ENCODE data around the gene NMNAT3.

The NMNAT3 gene

GRCh38 chr3:139523166-139523565, 154.6 kb downstream of the NMNAT3 start:
- no peak for DNase-seq (ENCODE audit: low read depth in 2 of 2, low spot score in 1 of 2)

DNA sequence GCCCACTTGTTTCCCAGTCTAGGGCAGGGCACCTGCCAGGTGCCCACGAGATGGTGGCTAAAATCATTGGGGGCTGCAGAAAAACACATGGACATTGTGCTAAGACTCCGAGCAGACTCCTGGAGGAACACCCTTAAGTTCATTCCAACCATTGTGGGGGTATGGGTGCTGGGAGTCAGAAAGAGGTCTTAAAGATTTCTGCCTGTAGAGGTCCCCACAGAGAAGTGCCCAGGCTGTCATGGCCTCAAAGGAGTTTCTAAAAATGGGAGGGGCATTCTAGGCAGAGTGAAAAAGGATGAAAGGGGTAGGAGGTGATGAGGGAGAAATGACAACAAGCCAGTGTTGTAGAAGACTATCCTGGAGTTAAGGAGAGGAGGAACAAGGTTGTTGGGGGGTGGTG, 155.4 kb downstream of the NMNAT3 start:
- DNase-seq (ENCODE audit: low read depth in 2 of 2, low spot score in 1 of 2): no peak

DNA sequence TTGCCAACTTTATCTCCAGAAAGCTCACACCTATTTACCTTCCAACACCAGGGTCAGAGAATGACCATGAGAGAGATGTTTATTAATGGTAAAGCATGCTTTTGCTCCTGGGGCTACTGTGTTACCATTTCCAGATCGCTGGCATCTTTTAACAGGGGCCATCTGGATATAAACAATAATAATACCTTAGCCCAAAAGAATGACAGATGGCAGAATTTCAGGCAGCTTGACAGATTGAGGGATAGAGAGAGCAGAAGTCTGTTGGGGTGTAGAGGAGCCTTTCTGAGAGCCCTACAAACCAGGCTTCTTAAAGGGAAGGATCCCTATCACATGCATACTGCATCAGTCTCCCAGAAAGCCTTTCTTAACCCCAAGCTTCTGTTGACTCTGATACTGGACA, 156.0 kb downstream of the NMNAT3 start:
- DNase-seq (ENCODE audit: low read depth in 2 of 2, low spot score in 1 of 2): no peak

GRCh38 chr3:139521144-139521543, 156.6 kb downstream of the NMNAT3 start:
- DNase-seq (ENCODE audit: low read depth in 2 of 2, low spot score in 1 of 2): no peak

DNA sequence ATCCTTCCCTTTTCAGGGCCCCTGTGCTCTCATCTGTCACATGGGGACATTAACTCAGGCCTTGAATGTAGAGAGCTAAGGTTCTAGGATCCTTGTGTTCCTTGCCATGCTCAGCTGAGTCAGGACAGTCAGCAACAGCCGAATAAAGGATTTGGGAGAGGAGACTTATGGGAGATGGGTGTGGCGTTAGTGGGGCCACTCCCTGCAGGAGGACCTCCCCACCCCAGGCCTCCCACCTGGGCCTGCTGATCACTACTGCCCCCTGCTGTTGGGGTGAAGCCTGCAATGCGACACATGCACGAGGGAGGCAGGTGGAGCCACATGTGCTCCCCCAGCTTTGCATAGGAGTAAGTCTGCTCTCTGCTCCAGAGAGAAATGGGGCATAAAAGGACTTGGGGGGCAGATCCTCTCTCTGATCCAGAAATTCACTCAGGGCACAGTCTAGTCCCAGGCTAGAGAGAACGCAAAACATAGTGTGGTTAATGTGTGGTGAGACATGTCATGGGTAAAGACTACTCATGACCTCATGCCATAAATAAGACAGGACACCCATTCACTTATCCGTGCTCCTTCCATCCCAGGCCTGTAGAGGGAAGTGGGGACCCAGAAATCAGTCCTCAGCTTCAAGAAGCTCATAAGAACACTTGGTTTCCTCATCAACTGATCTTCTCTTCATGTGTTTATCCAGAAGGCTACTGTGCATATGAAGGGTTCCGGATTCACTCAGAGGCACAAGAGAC, 157.6 kb downstream of the NMNAT3 start:
- no peak for DNase-seq (ENCODE audit: low read depth in 2 of 2, low spot score in 1 of 2)

DNA sequence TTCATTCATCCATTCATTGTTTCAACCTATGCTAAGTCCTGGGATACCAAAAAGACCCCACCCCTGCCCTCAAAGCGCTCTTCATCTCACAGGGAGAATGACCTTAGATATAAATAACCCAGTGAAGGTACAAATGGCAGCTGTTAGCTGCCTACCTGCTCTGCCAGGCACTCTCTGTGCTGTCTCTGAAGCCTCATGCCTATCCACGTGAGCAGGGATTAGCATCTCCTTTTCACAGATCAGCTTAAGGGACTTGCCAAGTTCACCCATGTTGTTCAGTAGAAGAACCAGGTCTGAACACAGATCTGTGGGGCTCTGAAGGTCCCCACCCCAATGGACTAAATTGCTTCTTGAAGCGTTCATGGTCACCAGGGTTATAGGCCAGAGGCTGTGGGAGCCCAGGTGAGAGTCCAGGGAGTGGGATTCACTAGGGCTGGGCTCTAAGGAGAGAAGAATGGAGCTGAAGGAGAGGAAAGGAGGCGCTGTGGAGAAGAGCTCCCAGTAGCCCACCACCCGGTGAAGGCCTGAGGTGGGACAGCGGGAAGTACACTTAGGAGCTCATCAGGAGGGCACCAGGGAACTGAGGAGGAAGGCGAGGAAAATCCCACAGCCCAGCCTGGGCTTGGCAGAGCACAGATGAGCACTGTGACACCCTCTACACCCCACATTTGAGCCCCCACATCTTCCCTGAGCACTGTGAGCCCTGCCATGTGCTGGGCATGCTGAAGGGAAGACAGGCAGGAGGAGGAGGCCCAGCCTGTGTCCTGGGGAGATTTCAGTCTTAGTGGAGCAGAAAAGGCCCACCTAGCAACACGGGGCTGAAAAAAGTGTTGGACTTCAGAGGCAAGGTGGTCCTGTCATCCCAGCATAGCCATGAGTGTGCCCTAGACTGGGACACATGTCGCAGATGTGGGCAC, 158.6 kb downstream of the NMNAT3 start:
- DNase-seq (ENCODE audit: low read depth in 2 of 2, low spot score in 1 of 2): no peak

DNA sequence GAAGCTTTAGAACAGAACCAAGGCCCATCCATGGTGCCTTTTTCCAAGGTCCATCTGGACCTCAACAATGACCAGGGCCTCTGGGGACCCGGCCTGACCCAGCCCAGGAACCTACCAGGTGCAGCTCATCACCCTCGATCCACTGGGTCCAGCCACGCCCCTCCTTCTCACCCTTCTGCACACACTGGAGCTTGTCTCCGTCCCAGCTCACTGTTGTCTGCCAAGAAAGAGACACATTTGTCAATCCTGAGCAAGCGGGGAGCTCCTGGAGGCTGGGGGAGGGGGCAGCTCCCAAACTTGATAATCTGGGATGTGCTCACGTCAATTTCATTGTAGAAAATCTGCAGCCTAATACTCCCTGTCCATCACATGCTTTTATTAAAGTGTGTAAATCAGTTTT, 159.5 kb downstream of the NMNAT3 start:
- no peak for DNase-seq (ENCODE audit: low read depth in 2 of 2, low spot score in 1 of 2)

- no peak for DNase-seq (ENCODE audit: low read depth in 2 of 2, low spot score in 1 of 2)
These were observed 160.3 kb downstream of the NMNAT3 start for GRCh38 chr3:139517321-139518065.

GRCh38 chr3:139514741-139515140, 163.0 kb downstream of the NMNAT3 start:
- no peak for DNase-seq (ENCODE audit: low read depth in 2 of 2, low spot score in 1 of 2)

Data from stimulated activated CD8-positive, alpha-beta memory T cell treated with anti-CD3 and anti-CD28 coated beads, Interleukin-4, amount 100 ng/mL, for 4 hours (primary cell).